HCT116 (cell line): ENCODE data around the gene GPR15. TPM values are rescaled to one million over a fixed set of nuclear protein-coding genes. Genes with fewer than 3 reads are reported as not detected.

Source experiments
- ATAC-seq: fragments of 200-7000 bp; cut with Tn5 transposase; 2 replicates; pipeline ENCODE4 v1.9.1; 2020; ENCODE audit warnings: mild to moderate bottlenecking, moderate library complexity
- BruUV-seq: library from RNA; stranded (reverse); fragments of 400-500 nt; replicated peaks from 2 replicates; lab custom pipeline; 2021; lab: Mats Ljungman, UMichigan
- CTCF ChIA-PET: fragments of 300-600 bp; sonication (Branson Sonifier 250); formaldehyde crosslinking; loops from one replicate; lab custom pipeline; 2021; ENCODE audit warnings: antibody characterized with exemption; lab: Charles Lee
- POLR2A ChIA-PET: fragments of 300-600, 350-600 bp; sonication (Branson Sonifier 250); formaldehyde crosslinking; loops from one replicate; lab custom pipeline; 2021; ENCODE audit warnings: antibody characterized with exemption; lab: Charles Lee
- RAD21 ChIA-PET, 2 experiments: fragments of 300-600 bp; sonication (Branson Sonifier 250); formaldehyde crosslinking; loops; one replicate each; lab custom pipeline; 2023; ENCODE audit warnings: low total read pairs in 2 of 2; ENCODE audit not compliant: uncharacterized antibody in 2 of 2, unreplicated experiment in 2 of 2, low non-redundant PET in 1 of 2; lab: Charles Lee
- DNase-seq: peaks from one replicate; pipeline ENCODE4 v3.0.0-alpha.2; 2010; ENCODE audit warnings: low read depth, low spot score
- H2AFZ ChIP-seq: fragments of 200-600 bp; shearing (Covaris generic), sonication (generic); 2 replicates; pipeline ENCODE4 v1.6.1; 2017; ENCODE audit warnings: low read depth, mixed run types, mixed read lengths, antibody characterized with exemption, low read length; ENCODE audit not compliant: poor library complexity, severe bottlenecking
- H3K27ac ChIP-seq: 2 replicates; pipeline ENCODE4 v1.5.1; 2012; ENCODE audit warnings: low read depth, low read length
- H3K27me3 ChIP-seq: fragments of 200-600 bp; sonication (generic); 2 replicates; pipeline ENCODE4 v1.6.1; 2016; ENCODE audit warnings: mixed run types, low read length, mixed read lengths; ENCODE audit not compliant: insufficient read depth
- H3K36me3 ChIP-seq, 2 experiments: fragments of 200-500 bp in 1 of 2; fragments of 200-600 bp in 1 of 2; sonication (Bioruptor generic) in 1 of 2; sonication (generic) in 1 of 2; 2 replicates each; pipeline versions ENCODE4 v1.5.1 to v1.6.1; 2014 to 2016; ENCODE audit warnings: low read length in 2 of 2, inconsistent platforms in 1 of 2, mixed read lengths in 1 of 2, mixed run types in 1 of 2; ENCODE audit not compliant: insufficient read depth in 2 of 2, control insufficient read depth in 1 of 2
- H3K4me1 ChIP-seq, 2 experiments: fragments of 200-600 bp in 1 of 2; sonication (generic) in 1 of 2; 2 replicates each; pipeline versions ENCODE4 v1.5.1 to v1.6.1; 2012 to 2017; ENCODE audit warnings: low read length in 2 of 2, inconsistent platforms in 1 of 2, mild to moderate bottlenecking in 1 of 2, mixed read lengths in 1 of 2, mixed run types in 1 of 2, moderate library complexity in 1 of 2; ENCODE audit not compliant: insufficient read depth in 2 of 2, control insufficient read depth in 1 of 2
- H3K4me2 ChIP-seq: fragments of 200-600 bp; sonication (generic); 2 replicates; pipeline ENCODE4 v1.6.1; 2017; ENCODE audit warnings: mixed run types, low read length, mixed read lengths
- H3K4me3 ChIP-seq, 2 experiments: fragments of 200-600 bp in 1 of 2; sonication (generic) in 1 of 2; replicated peaks in 1 of 2; 2 replicates each; pipeline ENCODE4 v1.5.1; 2011 to 2016; ENCODE audit warnings: low read length in 2 of 2, control low read depth in 1 of 2, low read depth in 1 of 2, mild to moderate bottlenecking in 1 of 2, mixed read lengths in 1 of 2, mixed run types in 1 of 2
- H3K79me2 ChIP-seq: fragments of 200-600 bp; sonication (generic); 2 replicates; pipeline ENCODE4 v1.6.1; 2017; ENCODE audit warnings: mild to moderate bottlenecking, mixed run types, low read length, moderate library complexity, mixed read lengths; ENCODE audit not compliant: insufficient read depth
- H3K9ac ChIP-seq: fragments of 200-600 bp; sonication (generic); 2 replicates; pipeline ENCODE4 v1.6.1; 2016; ENCODE audit warnings: low read length, mixed read lengths
- H3K9me2 ChIP-seq: fragments of 200-600 bp; sonication (generic), shearing (Covaris generic); 2 replicates; pipeline ENCODE4 v1.6.1; 2017; ENCODE audit warnings: mixed run types, mild to moderate bottlenecking, moderate library complexity; ENCODE audit not compliant: insufficient read depth
- H3K9me3 ChIP-seq, 2 experiments: fragments of 200-500 bp in 1 of 2; fragments of 200-600 bp in 1 of 2; sonication (Bioruptor generic) in 1 of 2; sonication (generic) in 1 of 2; 2 replicates each; pipeline ENCODE4 v1.6.1; 2014 to 2017; ENCODE audit warnings: low read length in 2 of 2, mixed read lengths in 2 of 2, inconsistent platforms in 1 of 2, low read depth in 1 of 2, mild to moderate bottlenecking in 1 of 2, mixed run types in 1 of 2, moderate library complexity in 1 of 2; ENCODE audit not compliant: control insufficient read depth in 1 of 2, insufficient read depth in 1 of 2
- H4K20me1 ChIP-seq: fragments of 200-600 bp; sonication (generic), shearing (Covaris generic); 2 replicates; pipeline ENCODE4 v1.6.1; 2017; ENCODE audit warnings: mixed run types, mild to moderate bottlenecking, moderate library complexity; ENCODE audit not compliant: insufficient read depth
- CBX3 ChIP-seq: IDR thresholded peaks from 2 replicates; pipeline ENCODE4 v1.6.1; 2012; ENCODE audit warnings: low read depth
- CEBPB ChIP-seq: IDR thresholded peaks from 2 replicates; pipeline ENCODE4 v1.6.1; 2012; ENCODE audit warnings: low read depth
- CTCF ChIP-seq, 3 experiments: fragments of 200-600 bp in 1 of 3; sonication (generic) in 1 of 3; IDR thresholded peaks in 2 of 3; conservative IDR thresholded peaks in 1 of 3; 2 replicates each; pipeline ENCODE4 v1.5.1; 2012 to 2017; ENCODE audit warnings: low read depth in 2 of 3, low read length in 2 of 3, antibody characterized with exemption in 1 of 3, borderline replicate concordance in 1 of 3, control low read depth in 1 of 3, mild to moderate bottlenecking in 1 of 3, mixed read lengths in 1 of 3, mixed run types in 1 of 3, moderate library complexity in 1 of 3; ENCODE audit not compliant: insufficient read depth in 1 of 3
- EZH2 ChIP-seq: fragments of 200-600 bp; sonication (generic); IDR thresholded peaks from 2 replicates; pipeline ENCODE4 v1.6.1; 2017; ENCODE audit warnings: antibody characterized with exemption, mixed run types
- EZH2phosphoT487 ChIP-seq: fragments of 200-600 bp; IDR thresholded peaks from 2 replicates; pipeline ENCODE4 v1.6.1; 2018; ENCODE audit warnings: antibody characterized with exemption, borderline replicate concordance
- MAX ChIP-seq: IDR thresholded peaks from 2 replicates; pipeline ENCODE4 v1.6.1; 2012
- POLR2A ChIP-seq: IDR thresholded peaks from 2 replicates; pipeline ENCODE4 v1.7.0; 2011; ENCODE audit warnings: borderline replicate concordance; ENCODE audit not compliant: insufficient read depth, insufficient read length; ENCODE audit errors: extremely low read depth
- POLR2AphosphoS5 ChIP-seq: IDR thresholded peaks from 2 replicates; pipeline ENCODE4 v1.6.1; 2011; ENCODE audit warnings: mild to moderate bottlenecking, low read depth, low read length, moderate library complexity
- SIN3A ChIP-seq: IDR thresholded peaks from 2 replicates; pipeline ENCODE4 v1.6.1; 2012; ENCODE audit warnings: low read depth
- SP1 ChIP-seq: IDR thresholded peaks from 2 replicates; pipeline ENCODE4 v1.6.1; 2012; ENCODE audit warnings: low read depth
- SRF ChIP-seq: IDR thresholded peaks from 2 replicates; pipeline ENCODE4 v1.6.1; 2012; ENCODE audit warnings: low read depth
- TCF7L2 ChIP-seq: IDR thresholded peaks from 2 replicates; pipeline ENCODE4 v1.7.0; 2011; ENCODE audit warnings: borderline replicate concordance, inconsistent platforms; ENCODE audit not compliant: insufficient read depth, insufficient read length; ENCODE audit errors: extremely low read depth
- YY1 ChIP-seq: IDR thresholded peaks from 2 replicates; pipeline ENCODE4 v1.6.1; 2011; ENCODE audit warnings: low read length, low read depth, moderate library complexity, mild to moderate bottlenecking; ENCODE audit not compliant: insufficient replicate concordance; ENCODE audit errors: extremely low read depth
- ZBTB33 ChIP-seq: IDR thresholded peaks from 2 replicates; pipeline ENCODE4 v1.6.1; 2011; ENCODE audit warnings: mild to moderate bottlenecking, low read length, moderate library complexity; ENCODE audit not compliant: insufficient replicate concordance; ENCODE audit errors: extremely low read depth
- ZFX ChIP-seq: fragments of 450-650 bp; IDR thresholded peaks from 2 replicates; pipeline ENCODE4 v1.6.1; 2017
- ZNF274 ChIP-seq: fragments of 200-500 bp; sonication (Bioruptor generic); IDR thresholded peaks from 2 replicates; pipeline ENCODE4 v1.6.1; 2014; ENCODE audit warnings: mild to moderate bottlenecking, low read depth, low read length, inconsistent platforms
- intact Hi-C: fragments of 100-400 bp; cut with micrococcal nuclease; formaldehyde crosslinking; loops from 2 replicates; pipeline ENCODE4 v1.10.0; 2022
- total RNA-seq: library from RNA; stranded (reverse); gene quantifications from one replicate; pipeline ENCODE4 v1.2.1, GENCODE V29; 2021; ENCODE audit not compliant: unreplicated experiment

Gene GPR15
- total RNA-seq, 1 experiment from 2014 or later, result 1.1 TPM

- intact Hi-C loops, result no loop called here
- Histone ChIP-seq H3K36me3 (no peaks in the 10 kb centered on the region), H3K79me2 (no peaks in the 10 kb centered on the region; the same call in none of the 2 replicates), H2AFZ (no peak overlapping the region), H3K27ac (peak overlapping the region; percentile 83), H3K9me2 (no peaks in the 10 kb centered on the region), H3K4me1 (peaks cover 52 to 69% of the 10 kb centered on the region in 2 experiments), H3K4me2 (peak overlapping the region; percentile 38), H4K20me1 (no peaks in the 10 kb centered on the region), H3K9ac (peak overlapping the region; percentile 59), H3K4me3 (no peak overlapping the region), H3K9me3 (no peaks in the 10 kb centered on the region), H3K27me3 (no peaks in the 10 kb centered on the region)
- ChIA-PET POLR2A (interaction anchor here (0.6 to 2.5 kb wide), 10 partner anchors 9 to 406 kb away, joined by 3 to 12 read pairs (median 3); partner anchors contain the start of gene CPOX), RAD21 (interaction anchor here in 1 of 2 experiments (0.9 to 1.2 kb wide), 2 partner anchors 43 to 237 kb away, joined by 3 read pairs; partner anchors contain the start of gene CLDND1), CTCF (interaction anchor here (1.0 kb wide), 1 partner anchor 258 kb away, joined by 3 read pairs; no protein-coding TSS in a partner anchor)
- BruUV-seq, result no TSS peak
- DNase-seq (no peak), ATAC-seq (no peak)
- TF ChIP-seq CEBPB (no peak), ZFX (0 out of 2 replicates have a peak, but pooled peaks have one; percentile 33)
These were observed 34.1 kb downstream of the GPR15 start for GRCh38 chr3:98565843-98566242.

- no peaks in the 10 kb centered on the region for H3K9me3 ChIP-seq
- RAD21 ChIA-PET, result no interaction called here
- H4K20me1 ChIP-seq, result no peaks in the 10 kb centered on the region
- ATAC-seq (no peak), DNase-seq (no peak)
- H3K9me2 ChIP-seq, result no peaks in the 10 kb centered on the region
- no peak overlapping the region for H2AFZ ChIP-seq
- intact Hi-C loops, result no loop called here
- H3K79me2 ChIP-seq, result no peaks in the 10 kb centered on the region; the same call in 1 of the 2 replicates
- peaks cover 39 to 57% of the 10 kb centered on the region in 2 experiments for H3K4me1 ChIP-seq
- no peak overlapping the region for H3K9ac ChIP-seq
- POLR2A ChIA-PET, result no interaction called here
- H3K4me3 ChIP-seq, result no peak overlapping the region
- no peaks in the 10 kb centered on the region for H3K27me3 ChIP-seq
- peak overlapping the region; percentile 28; the same call in 1 of the 2 replicates for H3K27ac ChIP-seq
- no peaks in the 10 kb centered on the region for H3K36me3 ChIP-seq
- no TSS peak for BruUV-seq
- CTCF ChIA-PET, result no interaction called here
- no peak overlapping the region for H3K4me2 ChIP-seq
- TF ChIP-seq ZNF274 (no peak), POLR2AphosphoS5 (no peak), SP1 (no peak), ZBTB33 (no peak), YY1 (no peak), CEBPB (no peak), TCF7L2 (no peak), POLR2A (no peak), EZH2 (no peak), MAX (no peak), ZFX (no peak), CTCF (IDR thresholded peaks at IDR 0.05 in 2 of 3, conservative IDR thresholded peaks at IDR 0.05 in 1 of 3; ENCODE audit: borderline replicate concordance in 1 of 3, insufficient read depth in 1 of 3, low read depth in 2 of 3, low read length in 2 of 3) (no peak), CBX3 (no peak), EZH2phosphoT487 (no peak), SIN3A (no peak), SRF (no peak)
These were observed 36.0 kb downstream of the GPR15 start for GRCh38 chr3:98567666-98568270.
